ENCODE results near the gene IFT122.

Gene IFT122

DNA sequence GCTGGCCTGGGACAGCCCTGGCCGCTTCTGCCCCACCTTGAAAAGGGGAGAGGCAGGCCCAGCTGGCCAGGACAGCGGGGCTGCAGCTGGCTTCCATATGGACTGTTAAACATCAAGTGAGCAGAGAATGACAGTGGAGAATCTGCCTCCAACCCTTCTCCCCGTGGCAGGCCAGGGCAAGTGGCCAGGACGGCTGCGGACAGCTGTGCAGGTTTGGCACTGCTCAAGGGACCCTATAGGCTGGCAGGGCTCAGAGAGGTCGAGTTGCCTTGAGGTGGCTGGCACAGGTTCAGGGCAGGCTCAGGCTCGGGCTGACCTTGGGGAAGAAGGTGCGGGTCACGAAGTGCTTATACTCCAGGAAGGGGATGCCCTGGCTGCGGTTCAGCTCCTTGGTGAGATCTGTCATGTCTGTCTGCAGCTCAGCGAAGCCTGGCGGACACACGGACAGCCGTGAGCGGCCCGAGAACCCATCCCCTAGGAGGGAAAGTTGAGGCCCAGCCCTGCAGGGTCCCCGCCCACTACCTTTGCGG lies 127.2 kb downstream of the IFT122 start:
- DNase-seq: no peak
- Histone ChIP-seq H3K36me3 (no peaks in the 10 kb centered on the region; the same call in none of the 2 replicates), H3K27me3 (ENCODE audit: insufficient read depth, low read depth, severe bottlenecking) (no peaks in the 10 kb centered on the region), H3K9me3 (ENCODE audit: severe bottlenecking) (no peaks in the 10 kb centered on the region), H3K27ac (no peak overlapping the region), H3K4me3 (ENCODE audit: low read depth, low read length) (no peak overlapping the region)
- TF ChIP-seq, protein P1, sequence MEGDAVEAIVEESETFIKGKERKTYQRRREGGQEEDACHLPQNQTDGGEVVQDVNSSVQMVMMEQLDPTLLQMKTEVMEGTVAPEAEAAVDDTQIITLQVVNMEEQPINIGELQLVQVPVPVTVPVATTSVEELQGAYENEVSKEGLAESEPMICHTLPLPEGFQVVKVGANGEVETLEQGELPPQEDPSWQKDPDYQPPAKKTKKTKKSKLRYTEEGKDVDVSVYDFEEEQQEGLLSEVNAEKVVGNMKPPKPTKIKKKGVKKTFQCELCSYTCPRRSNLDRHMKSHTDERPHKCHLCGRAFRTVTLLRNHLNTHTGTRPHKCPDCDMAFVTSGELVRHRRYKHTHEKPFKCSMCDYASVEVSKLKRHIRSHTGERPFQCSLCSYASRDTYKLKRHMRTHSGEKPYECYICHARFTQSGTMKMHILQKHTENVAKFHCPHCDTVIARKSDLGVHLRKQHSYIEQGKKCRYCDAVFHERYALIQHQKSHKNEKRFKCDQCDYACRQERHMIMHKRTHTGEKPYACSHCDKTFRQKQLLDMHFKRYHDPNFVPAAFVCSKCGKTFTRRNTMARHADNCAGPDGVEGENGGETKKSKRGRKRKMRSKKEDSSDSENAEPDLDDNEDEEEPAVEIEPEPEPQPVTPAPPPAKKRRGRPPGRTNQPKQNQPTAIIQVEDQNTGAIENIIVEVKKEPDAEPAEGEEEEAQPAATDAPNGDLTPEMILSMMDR (IDR thresholded peaks at IDR 0.05; ENCODE audit: low read depth, low read length): no peak

DNA sequence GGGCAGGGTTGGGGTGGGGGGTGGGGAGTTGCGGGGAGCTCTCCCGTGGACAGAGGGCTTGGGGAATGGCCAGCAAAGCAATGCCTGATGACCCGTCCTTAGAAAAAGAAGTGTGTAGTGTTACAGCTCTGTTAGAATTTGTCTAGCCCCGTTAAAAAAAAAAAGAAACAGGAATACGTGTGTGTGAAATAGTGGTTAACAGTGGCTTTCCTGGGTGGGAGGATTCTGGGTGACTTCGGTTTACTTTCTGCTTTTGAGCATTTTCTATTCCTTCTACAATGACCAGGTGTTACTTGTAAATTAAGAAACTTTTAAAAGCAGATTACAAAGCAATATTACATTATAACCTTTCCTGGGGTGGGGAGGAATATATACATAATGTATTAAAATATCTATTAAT lies 127.9 kb downstream of the IFT122 start:
- H3K9me3 ChIP-seq (ENCODE audit: severe bottlenecking): no peaks in the 10 kb centered on the region
- H3K4me3 ChIP-seq (ENCODE audit: low read depth, low read length): no peak overlapping the region
- TF ChIP-seq, protein P1 (IDR thresholded peaks at IDR 0.05; ENCODE audit: low read depth, low read length): no peak
- no peak for DNase-seq
- no peaks in the 10 kb centered on the region; the same call in none of the 2 replicates for H3K36me3 ChIP-seq
- H3K27me3 ChIP-seq (ENCODE audit: insufficient read depth, low read depth, severe bottlenecking): no peaks in the 10 kb centered on the region
- no peak overlapping the region for H3K27ac ChIP-seq

DNA sequence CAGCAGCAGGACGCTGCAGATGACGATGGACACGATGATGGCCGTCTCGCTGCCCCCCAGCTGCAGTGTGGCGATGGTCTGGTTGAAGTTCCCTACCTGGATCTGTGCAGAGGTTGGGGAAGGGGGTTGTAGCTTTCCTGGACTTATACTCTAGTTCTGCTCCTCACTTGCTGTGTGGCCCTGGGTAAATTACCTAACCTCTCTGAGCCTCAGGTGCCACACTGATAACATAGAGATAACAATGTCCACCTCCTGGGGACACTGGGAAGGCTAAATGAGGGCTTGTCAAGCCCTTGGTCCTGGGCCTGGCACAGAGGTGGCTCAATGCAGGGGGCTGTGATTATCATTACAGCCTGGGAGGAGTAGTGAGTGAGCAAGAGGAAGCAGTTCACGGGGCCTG lies 129.8 kb downstream of the IFT122 start:
- Histone ChIP-seq H3K36me3 (no peaks in the 10 kb centered on the region; the same call in 1 of the 2 replicates), H3K4me3 (ENCODE audit: low read depth, low read length) (no peak overlapping the region), H3K27ac (no peak overlapping the region), H3K9me3 (ENCODE audit: severe bottlenecking) (no peaks in the 10 kb centered on the region), H3K27me3 (ENCODE audit: insufficient read depth, low read depth, severe bottlenecking) (no peaks in the 10 kb centered on the region)
- TF ChIP-seq, protein P1 (IDR thresholded peaks at IDR 0.05; ENCODE audit: low read depth, low read length): no peak
- DNase-seq: no peak

All from WERI-Rb-1 (cell line).